ENCODE measurements around the gene DGUOK.

DGUOK gene

DNA sequence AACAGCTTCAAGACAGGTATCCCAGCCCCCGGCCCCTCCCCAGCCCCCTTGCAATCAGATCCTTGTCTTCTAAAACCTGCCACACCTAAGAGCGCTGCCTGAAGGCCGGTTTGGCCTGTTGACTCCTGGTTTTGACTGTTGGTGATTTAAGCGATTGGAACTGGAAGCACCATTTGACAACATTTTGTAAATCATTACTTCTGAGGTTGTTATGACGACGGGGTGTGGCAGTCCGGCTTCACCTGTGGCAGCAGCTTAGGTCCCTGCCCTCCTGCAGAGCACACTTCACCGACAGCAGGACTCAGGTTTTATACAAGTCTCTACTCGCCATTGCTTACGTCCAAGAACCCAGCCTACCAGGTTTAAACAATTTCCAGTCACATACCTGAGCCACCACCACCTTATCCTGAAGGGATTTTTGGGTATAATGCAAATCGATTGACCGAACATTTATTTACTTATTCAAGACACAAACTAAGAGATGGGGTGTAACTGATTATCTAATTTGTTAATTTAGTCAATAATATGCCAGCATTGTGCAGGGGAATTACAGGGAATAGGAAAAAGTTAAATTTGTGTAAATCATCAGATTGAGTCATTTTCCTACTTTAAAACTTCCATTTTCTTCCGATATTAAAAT lies 707 bp upstream of the DGUOK start:
- Histone ChIP-seq H3K4me1 (ENCODE audit: insufficient read depth, low read length, severe bottlenecking) (peaks cover 30% of the 10 kb centered on the region), H3K4me3 (ENCODE audit: low read depth, low read length, poor library complexity, severe bottlenecking) (peak overlapping the region; percentile 89), H3K79me2 (ENCODE audit: insufficient read depth, low read length) (peaks cover 37% of the 10 kb centered on the region), H4K20me1 (ENCODE audit: insufficient read depth, low read length) (no peaks in the 10 kb centered on the region), H2AFZ (ENCODE audit: low read length) (peak overlapping the region; percentile 44), H3K9ac (ENCODE audit: low read length) (no peak overlapping the region), H3K27ac (ENCODE audit: low read depth, low read length, poor library complexity, severe bottlenecking) (peak overlapping the region; percentile 27), H3K36me3 (ENCODE audit: insufficient read depth, low read length) (no peaks in the 10 kb centered on the region), H3K9me3 (ENCODE audit: low read length) (no peaks in the 10 kb centered on the region), H3K9me2 (ENCODE audit: low read depth, low read length) (no peaks in the 10 kb centered on the region), H3K4me2 (ENCODE audit: low read length) (peak overlapping the region; percentile 75), H3K27me3 (ENCODE audit: insufficient read depth, low read length) (no peaks in the 10 kb centered on the region), H3F3A (ENCODE audit: insufficient read depth, low read length) (no peaks in the 10 kb centered on the region)
- TF ChIP-seq EZH2 (IDR thresholded peaks at IDR 0.05; ENCODE audit: borderline replicate concordance, low read length) (no peak), CTCF (IDR thresholded peaks at IDR 0.05; ENCODE audit: low read length) (no peak)

- Histone ChIP-seq H3K4me2 (ENCODE audit: low read length) (peak overlapping the region; percentile 75), H3F3A (ENCODE audit: insufficient read depth, low read length) (no peaks in the 10 kb centered on the region), H3K4me3 (ENCODE audit: low read depth, low read length, poor library complexity, severe bottlenecking) (peak overlapping the region; percentile 89), H3K27me3 (ENCODE audit: insufficient read depth, low read length) (no peaks in the 10 kb centered on the region), H3K9me2 (ENCODE audit: low read depth, low read length) (no peaks in the 10 kb centered on the region), H3K9ac (ENCODE audit: low read length) (peak overlapping the region; percentile 87), H3K4me1 (ENCODE audit: insufficient read depth, low read length, severe bottlenecking) (peaks cover 30% of the 10 kb centered on the region), H3K9me3 (ENCODE audit: low read length) (no peaks in the 10 kb centered on the region), H3K27ac (ENCODE audit: low read depth, low read length, poor library complexity, severe bottlenecking) (peak overlapping the region; percentile 55), H2AFZ (ENCODE audit: low read length) (no peak overlapping the region), H4K20me1 (ENCODE audit: insufficient read depth, low read length) (no peaks in the 10 kb centered on the region), H3K36me3 (ENCODE audit: insufficient read depth, low read length) (peaks cover 13% of the 10 kb centered on the region; the same call in 1 of the 2 replicates), H3K79me2 (ENCODE audit: insufficient read depth, low read length) (peaks cover 44% of the 10 kb centered on the region)
- TF ChIP-seq CTCF (IDR thresholded peaks at IDR 0.05; ENCODE audit: low read length) (no peak), EZH2 (IDR thresholded peaks at IDR 0.05; ENCODE audit: borderline replicate concordance, low read length) (no peak)
Observed at GRCh38 chr2:73927344-73927743, 664 bp downstream of the DGUOK start.

- Histone ChIP-seq H3K27me3 (ENCODE audit: insufficient read depth, low read length) (no peaks in the 10 kb centered on the region), H3K9me3 (ENCODE audit: low read length) (no peaks in the 10 kb centered on the region), H3K36me3 (ENCODE audit: insufficient read depth, low read length) (peaks cover 29% of the 10 kb centered on the region; the same call in 1 of the 2 replicates), H4K20me1 (ENCODE audit: insufficient read depth, low read length) (no peaks in the 10 kb centered on the region), H3K79me2 (ENCODE audit: insufficient read depth, low read length) (peaks cover 58% of the 10 kb centered on the region), H3K9me2 (ENCODE audit: low read depth, low read length) (no peaks in the 10 kb centered on the region), H3K4me2 (ENCODE audit: low read length) (peak overlapping the region; percentile 42; the same call in 1 of the 2 replicates), H2AFZ (ENCODE audit: low read length) (no peak overlapping the region), H3K27ac (ENCODE audit: low read depth, low read length, poor library complexity, severe bottlenecking) (no peak overlapping the region), H3K4me3 (ENCODE audit: low read depth, low read length, poor library complexity, severe bottlenecking) (no peak overlapping the region), H3K9ac (ENCODE audit: low read length) (no peak overlapping the region), H3K4me1 (ENCODE audit: insufficient read depth, low read length, severe bottlenecking) (peaks cover 30% of the 10 kb centered on the region), H3F3A (ENCODE audit: insufficient read depth, low read length) (no peaks in the 10 kb centered on the region)
- TF ChIP-seq CTCF (IDR thresholded peaks at IDR 0.05; ENCODE audit: low read length) = no peak
- TF ChIP-seq EZH2 (IDR thresholded peaks at IDR 0.05; ENCODE audit: borderline replicate concordance, low read length) = no peak
Observed at GRCh38 chr2:73928963-73929347, 2.3 kb downstream of the DGUOK start.

Measured in OCI-LY1 (cell line).